CD4-positive, alpha-beta T cell treated with Interferon alpha-2 for 1 hour (primary cell): ENCODE results near the gene KRR1.
A peak's percentile ranks its signal among the peaks of the same experiment; 100 is the strongest.

Experiments
- DNase-seq, 2 donors: peaks; one replicate each; pipeline ENCODE4 v3.0.0-alpha.2; 2020 to 2022

Gene KRR1

GRCh38 chr12:75511116-75512048 is at the start of gene KRR1:
Gene KRR1 (minus strand): TSS chr12:75511609. CDS start chr12:75511597, 12 bp downstream.
- DNase-seq: peak; percentile 93 to 95

GRCh38 chr12:75560167-75560566 is 48.8 kb upstream of the KRR1 start:
- no peak for DNase-seq

GRCh38 chr12:75558287-75558686 is 46.9 kb upstream of the KRR1 start:
- DNase-seq: no peak

GRCh38 chr12:75556311-75556899 is 45.0 kb upstream of the KRR1 start:
- DNase-seq: no peak

- DNase-seq: no peak
Observed at GRCh38 chr12:75554556-75554880, 43.1 kb upstream of the KRR1 start.

- DNase-seq: no peak
Observed at GRCh38 chr12:75553836-75554555, 42.6 kb upstream of the KRR1 start.

GRCh38 chr12:75553398-75553797 is 42.0 kb upstream of the KRR1 start:
- DNase-seq: no peak

GRCh38 chr12:75551477-75551876 is 40.1 kb upstream of the KRR1 start:
- DNase-seq: no peak

- DNase-seq: no peak
Observed at GRCh38 chr12:75550401-75551240, 39.2 kb upstream of the KRR1 start.

- no peak for DNase-seq
Observed at GRCh38 chr12:75549989-75550388, 38.6 kb upstream of the KRR1 start.

- DNase-seq: no peak
Observed at GRCh38 chr12:75548879-75549278, 37.5 kb upstream of the KRR1 start.

- no peak for DNase-seq
Observed at GRCh38 chr12:75545636-75546035, 34.2 kb upstream of the KRR1 start.

GRCh38 chr12:75543529-75543928 is 32.1 kb upstream of the KRR1 start:
- DNase-seq: no peak

GRCh38 chr12:75542942-75543341 is 31.5 kb upstream of the KRR1 start:
- DNase-seq: no peak

GRCh38 chr12:75539889-75540288 is 28.5 kb upstream of the KRR1 start:
- no peak for DNase-seq

GRCh38 chr12:75533239-75533638 is 21.8 kb upstream of the KRR1 start:
- no peak for DNase-seq

GRCh38 chr12:75529826-75530225 is 18.4 kb upstream of the KRR1 start:
- DNase-seq: no peak

- no peak for DNase-seq
Observed at GRCh38 chr12:75529316-75529715, 17.9 kb upstream of the KRR1 start.

- DNase-seq: no peak
Observed at GRCh38 chr12:75528692-75529091, 17.3 kb upstream of the KRR1 start.

- DNase-seq: no peak
Observed at GRCh38 chr12:75528272-75528671, 16.9 kb upstream of the KRR1 start.

- peak in 1 of 2 donors; percentile 58 for DNase-seq
Observed at GRCh38 chr12:75526655-75527511, 15.5 kb upstream of the KRR1 start.

- no peak for DNase-seq
Observed at GRCh38 chr12:75525263-75525662, 13.9 kb upstream of the KRR1 start.
